ENCODE data around the gene ANKRD44.

DNA sequence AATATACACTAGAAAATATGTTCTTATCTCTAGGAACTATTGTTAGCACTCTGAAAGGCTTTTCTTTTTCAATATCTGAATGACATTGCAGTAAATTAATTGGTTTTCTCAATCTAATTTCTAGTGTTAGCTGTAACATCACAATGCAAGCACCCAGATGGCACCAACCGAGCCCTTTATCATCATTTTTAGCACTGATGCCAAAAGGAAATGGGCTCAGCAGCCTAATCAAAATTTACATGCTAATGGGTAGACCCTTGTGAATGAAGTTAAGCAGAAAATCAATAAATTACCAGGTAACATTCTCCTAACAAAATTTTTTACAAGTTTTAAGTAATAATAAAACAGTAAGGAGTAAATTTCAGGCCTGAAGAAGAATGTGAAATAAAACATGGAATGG, 330.6 kb downstream of the ANKRD44 start:
- TF ChIP-seq, protein P1, sequence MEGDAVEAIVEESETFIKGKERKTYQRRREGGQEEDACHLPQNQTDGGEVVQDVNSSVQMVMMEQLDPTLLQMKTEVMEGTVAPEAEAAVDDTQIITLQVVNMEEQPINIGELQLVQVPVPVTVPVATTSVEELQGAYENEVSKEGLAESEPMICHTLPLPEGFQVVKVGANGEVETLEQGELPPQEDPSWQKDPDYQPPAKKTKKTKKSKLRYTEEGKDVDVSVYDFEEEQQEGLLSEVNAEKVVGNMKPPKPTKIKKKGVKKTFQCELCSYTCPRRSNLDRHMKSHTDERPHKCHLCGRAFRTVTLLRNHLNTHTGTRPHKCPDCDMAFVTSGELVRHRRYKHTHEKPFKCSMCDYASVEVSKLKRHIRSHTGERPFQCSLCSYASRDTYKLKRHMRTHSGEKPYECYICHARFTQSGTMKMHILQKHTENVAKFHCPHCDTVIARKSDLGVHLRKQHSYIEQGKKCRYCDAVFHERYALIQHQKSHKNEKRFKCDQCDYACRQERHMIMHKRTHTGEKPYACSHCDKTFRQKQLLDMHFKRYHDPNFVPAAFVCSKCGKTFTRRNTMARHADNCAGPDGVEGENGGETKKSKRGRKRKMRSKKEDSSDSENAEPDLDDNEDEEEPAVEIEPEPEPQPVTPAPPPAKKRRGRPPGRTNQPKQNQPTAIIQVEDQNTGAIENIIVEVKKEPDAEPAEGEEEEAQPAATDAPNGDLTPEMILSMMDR (IDR thresholded peaks at IDR 0.05; ENCODE audit: low read length): no peak
- TF ChIP-seq EZH2 (IDR thresholded peaks at IDR 0.05; ENCODE audit: borderline replicate concordance, low read length): no peak
